Activated T-cell treated with anti-CD3 and anti-CD28 coated beads for 1 hour (primary cell): ENCODE data around the gene STT3A.

Source experiments
- DNase-seq: peaks from one replicate; pipeline ENCODE4 v3.0.0-alpha.2; 2020; ENCODE audit warnings: low read depth

Gene STT3A

DNA sequence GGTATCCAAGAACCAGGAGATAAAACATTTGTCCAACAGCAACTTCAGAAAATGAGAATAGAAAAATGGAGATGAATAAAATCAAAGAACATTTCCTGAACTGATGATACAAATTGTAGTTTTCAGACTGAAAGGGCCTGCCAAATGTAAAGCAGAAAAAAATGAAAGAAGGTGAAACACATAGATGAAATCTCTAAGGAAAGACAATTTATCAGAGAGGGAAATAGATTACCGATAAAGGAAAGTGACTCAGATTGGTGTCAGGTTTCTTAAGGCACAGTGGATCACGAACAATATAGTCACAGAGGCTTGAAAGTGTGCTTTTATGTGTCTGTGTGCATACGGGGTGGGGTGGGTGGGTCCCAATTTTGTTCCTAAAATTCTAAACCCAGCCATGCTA, 4.1 kb upstream of the STT3A start:
- DNase-seq, result no peak

DNA sequence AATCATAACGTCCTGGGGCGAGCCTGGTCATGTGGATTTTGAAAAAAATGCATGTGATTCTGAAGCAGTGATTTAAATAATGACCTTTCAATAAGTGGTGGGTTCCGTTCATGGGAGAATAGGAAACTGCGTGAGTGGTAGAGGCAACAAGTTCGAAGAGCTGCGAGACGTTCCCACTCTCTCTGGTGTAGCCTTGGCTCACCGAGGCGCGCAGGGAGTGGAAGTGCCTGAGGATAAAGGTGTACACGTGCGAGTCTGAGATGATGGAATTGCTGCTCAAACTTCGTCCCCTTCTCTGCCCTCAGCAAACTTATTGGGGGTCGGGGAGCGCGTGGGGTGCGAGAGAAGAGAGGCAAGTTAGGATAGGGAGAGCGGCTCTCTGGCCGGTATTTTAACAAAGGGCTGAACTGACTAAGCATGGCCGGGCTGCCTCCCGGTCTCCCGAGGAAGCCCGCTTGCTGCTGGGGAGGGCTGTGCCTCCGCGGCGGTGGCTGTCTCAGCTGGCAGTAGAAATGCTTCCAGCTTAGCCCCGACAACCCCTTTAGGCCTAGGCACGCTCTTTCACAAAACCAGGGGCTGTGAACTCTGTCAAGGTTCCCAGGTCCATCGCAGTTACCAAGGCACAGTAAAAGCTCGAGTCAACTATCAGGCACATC, 875 bp upstream of the STT3A start:
- DNase-seq, result peak; percentile 24

DNA sequence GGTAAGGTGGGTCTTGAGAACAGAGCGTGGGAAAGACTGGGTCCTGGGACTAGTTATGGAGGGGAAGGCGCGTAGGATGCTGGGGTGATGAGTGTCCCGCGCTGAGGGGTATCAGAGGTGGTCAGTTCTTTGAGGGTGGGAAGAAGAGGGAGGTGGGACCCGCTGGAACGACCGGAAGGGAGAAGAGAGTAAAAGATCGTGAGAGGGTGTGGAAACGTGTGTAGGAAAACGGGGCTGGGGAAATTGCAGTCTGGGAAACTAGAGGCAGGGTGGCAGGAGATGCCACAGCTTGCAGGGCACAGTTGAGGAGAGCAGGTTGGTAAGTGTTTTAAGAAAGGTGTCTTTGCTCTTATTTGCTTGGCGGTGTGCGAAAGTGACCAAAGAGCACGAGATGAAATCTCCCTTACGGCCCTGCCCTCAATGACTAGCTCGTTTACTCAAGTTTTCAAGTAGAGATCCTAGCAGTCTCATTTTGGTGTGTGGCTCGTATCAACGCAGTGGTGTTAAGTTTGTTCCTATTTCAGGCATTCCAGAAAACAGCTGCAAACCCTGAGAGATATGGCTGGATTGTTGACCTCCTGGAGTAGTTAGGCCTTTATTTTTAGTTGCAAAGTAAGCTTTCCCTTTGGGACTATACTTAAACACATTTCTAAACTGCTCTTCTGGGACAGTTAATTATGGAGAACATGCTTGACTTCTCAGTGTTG, 615 bp downstream of the STT3A start:
- no peak for DNase-seq

DNA sequence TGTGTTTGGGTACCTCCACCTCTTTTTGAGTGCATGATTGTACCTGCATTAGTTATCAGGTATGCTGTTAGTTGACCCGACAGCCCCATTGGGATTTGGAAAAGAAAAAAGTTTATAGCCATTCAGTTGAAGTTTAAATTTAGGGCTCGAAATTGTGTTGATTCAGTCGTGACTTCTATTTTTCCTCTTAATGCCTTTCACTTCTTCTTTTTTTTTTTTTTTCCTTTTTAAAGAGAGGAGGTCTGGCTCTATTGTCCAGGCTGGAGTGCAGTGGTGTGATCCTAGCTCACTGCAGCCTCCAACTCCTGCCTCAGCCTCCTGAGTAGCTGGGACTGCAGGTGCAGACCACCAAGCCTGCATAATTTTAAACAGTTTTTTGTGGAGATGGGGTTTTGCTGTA, 2.3 kb downstream of the STT3A start:
- no peak for DNase-seq

DNA sequence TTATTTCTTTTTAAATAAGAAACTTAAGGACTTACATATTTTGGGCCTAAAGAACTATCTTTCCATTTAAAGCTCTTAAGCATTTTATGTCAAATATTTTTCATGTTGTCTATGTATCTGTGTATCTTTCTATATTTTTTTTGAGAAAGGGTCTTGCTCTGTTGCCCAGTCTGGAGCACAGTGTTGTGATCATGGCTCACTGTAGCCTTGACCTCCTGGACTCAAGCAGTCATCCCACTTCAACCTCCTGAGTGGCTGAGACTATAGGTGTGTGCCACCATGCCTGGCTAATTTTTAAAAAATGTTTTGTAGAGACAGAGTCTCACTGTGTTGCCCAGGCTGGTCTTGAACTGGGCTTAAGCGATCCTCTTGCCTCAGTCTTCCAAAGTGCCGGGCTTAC, 8.0 kb downstream of the STT3A start:
- DNase-seq, result no peak

DNA sequence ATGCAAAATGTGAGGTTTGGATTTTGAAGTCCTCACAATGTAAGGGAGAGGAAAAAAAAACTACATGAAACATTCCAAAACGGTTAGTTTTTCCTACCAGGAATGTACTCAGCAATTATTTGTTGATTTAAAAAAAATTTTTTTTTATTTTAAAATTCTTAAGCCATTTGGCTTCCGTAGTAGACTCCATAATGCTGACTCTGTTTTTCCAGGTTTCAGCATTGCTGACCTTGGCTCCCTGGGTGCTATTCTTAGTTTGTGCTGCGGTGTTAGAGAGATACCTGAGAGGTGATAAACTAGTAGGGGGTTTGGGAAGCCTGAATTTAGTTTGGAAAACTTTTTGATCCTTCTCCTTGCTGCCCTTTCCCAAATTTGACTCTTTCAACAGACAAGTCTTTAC, 10.6 kb downstream of the STT3A start:
- no peak for DNase-seq

DNA sequence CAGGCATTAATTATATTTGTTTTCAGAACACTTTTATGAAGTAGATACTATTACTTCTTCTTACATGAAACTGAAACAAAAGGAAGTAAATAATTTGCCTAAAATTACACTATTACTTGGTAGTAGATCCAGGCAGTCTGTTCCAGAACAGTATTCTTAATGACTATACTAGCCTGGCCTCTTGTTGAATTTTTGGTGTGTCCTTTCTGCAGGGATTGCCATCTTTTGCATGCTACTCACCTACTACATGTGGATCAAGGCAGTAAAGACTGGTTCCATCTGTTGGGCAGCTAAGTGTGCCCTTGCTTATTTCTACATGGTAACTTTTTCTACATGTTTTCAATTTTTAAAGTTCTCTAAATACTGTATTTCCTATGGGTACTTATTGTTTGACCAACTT, 12.8 kb downstream of the STT3A start:
- no peak for DNase-seq

DNA sequence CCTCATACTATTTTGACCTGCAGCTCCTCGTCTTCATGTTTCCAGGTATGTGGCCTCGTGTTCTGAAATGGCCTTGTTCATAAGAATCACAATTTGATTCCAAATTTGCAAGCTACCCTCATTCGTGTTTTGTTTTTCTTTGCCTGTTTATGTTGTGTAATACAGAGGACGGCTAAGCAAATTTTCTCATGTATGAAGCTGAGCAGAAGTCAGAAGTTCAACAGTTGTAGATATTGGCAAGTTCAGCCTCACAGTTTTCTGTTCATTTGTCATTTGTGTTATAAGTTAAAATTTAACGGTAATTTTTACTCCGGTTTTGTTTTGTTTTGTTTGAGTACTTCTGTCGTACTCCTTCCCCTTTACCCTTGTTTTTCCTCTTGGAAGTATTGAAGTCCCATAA, 16.9 kb downstream of the STT3A start:
- no peak for DNase-seq

DNA sequence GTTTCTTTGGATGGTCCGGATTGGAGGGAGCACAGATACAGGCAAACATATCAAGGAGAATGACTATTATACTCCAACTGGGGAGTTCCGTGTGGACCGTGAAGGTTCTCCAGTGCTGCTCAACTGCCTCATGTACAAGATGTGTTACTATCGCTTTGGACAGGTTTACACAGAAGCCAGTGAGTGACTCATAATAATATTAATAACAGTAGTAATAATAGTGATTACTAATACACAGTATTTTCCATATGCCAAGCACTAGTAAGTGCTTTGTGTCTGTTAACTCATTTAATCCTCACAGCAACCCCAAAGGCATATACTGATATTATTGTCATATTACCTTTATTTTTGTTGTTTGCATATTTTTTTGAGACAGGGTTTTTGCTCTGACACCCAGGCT, 25.7 kb downstream of the STT3A start:
- DNase-seq, result no peak

DNA sequence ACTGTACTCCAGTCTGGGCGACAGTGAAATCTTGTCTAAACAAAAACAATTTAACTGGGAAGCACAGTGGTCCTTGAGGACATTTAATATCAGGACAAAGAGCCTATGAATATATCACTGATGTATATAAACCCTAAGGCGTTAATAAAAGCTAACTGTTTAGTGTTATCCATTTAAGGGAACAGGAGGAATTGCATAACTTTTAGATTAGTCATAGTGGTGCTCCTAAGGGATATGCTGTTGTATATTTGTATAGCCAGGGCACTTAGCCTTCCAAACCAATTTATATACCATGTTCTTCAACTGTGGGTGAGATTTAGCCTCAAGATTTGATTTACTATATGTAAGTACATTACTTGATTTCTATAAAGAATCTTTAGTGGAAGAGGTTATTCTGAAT, 29.3 kb downstream of the STT3A start:
- DNase-seq, result no peak

DNA sequence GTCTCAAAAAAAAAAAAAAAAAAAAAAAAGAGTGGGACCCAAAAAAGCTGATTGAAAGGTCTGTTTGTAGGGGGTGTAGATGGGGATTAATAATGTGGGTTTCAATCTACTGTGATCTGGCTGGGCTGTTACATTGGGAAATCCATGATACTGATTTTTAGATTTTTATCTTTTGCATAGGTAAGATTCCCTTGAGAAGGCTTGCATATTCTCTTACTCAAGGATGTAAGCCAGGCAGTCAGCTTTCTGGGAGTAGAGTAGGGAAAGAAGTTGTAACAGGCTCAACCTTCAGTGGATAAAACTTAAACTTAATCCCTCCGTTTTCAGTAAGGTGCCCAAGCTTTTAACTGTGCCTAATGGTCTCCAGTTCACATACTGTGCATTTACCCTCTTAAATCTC, 30.4 kb downstream of the STT3A start:
- no peak for DNase-seq

DNA sequence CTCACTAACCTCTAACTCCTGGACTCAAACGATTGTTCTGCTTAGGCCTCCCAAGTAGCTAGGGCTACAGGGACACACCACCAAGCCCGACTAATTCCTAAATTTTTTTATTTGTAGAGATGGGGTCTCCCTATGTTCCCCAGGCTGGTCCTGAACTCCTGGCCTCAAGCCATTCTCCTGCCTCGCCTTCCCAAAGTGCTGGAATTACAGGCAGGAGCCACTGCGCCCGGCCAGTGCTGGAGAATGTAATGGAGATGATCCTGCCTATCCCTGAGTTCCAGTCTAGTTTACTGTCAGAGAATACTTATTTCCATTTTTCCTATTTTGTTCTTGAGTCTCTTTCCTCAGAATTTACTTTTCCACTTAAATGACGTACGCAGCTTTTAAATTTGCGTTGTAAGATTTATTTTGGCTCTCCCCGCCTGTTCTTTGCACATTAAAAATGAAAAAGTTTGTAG, 32.1 kb downstream of the STT3A start, which contains the start of gene CHEK1:
CHEK1 (plus strand) TSS at position 408 of the 458 bp plus-strand sequence. CDS start 1,606 bp downstream, outside the sequence.
- DNase-seq, result no peak

DNA sequence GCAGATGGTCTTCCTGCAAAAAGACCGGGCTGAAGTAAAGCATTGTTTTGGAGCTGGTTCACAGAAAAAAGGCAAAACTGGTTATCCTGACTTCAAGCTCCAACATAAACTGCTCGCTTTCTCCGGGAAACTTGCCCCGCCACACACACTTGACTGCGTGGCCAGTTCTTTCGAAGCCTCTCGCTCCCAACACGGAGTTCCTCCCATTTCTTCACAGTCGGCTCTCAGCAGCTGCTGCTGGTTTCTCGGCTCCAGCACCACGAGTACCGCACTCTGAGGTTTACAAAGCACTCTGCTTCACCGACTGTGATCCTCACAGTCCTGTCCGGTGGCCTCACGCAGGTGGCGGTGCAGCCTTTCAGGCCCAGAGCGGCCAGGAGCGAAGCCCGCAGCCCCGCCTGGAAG, 32.6 kb downstream of the STT3A start:
- no peak for DNase-seq

DNA sequence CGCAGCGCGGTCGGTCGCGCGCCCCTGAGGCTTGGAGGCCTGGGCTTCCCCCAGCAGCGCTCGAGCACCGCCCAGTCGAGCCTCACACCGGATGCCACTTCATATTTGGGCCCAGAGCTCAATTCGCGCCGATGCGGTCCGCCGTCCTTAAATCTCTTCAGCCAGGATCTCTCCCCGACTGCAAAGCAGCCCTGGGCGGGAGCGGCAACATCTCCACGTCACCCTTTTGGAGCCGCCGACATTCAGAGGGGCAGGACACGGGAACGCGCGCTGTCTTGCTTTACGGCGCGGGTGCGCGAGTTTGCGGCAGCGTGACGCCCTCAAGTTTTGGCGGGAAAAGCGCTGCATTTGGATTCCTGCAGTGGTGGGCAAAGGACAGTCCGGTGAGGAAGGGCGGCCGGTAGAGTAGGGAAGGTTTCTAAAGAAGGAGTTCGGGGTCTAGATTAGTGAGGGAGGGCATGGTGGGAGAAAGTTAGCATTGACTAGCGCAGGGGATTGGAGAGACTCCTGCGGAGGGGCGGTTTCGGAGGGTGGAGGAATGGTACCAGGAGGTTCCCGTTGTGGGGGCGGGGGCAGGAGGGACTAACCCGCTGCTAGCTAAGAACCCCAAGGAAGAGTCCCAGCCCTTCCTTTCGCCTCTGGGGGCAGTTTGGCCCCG, 33.1 kb downstream of the STT3A start:
- peak; percentile 73 for DNase-seq

DNA sequence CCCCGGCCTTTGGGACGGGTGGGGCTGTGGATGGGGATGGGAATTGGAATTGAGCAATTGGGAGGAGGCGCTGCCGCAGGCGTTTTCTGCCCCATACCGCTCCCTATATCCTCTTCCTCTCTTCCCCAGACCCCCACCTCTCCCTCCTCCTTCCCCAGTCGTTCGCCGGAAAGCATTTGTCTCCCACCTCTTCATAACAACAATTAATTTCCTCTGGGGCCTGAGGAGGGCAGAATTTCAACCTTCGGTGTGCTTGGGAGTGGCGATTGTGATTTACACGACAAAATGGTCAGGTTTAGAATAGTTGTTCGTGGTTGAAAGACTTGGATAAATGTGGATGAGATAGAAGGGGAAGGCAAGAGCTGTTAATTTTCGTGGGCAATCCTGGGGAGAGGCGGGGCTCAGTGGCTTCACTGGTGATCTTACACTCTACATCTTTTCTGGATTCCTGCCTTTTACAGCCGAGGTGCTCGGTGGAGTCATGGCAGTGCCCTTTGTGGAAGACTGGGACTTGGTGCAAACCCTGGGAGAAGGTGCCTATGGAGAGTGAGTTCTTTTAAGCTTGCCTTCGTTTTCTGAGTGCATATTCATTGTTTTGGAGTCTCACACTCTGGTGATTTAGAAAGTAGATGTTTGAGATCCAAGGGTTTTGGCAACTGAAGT, 33.8 kb downstream of the STT3A start:
- no peak for DNase-seq

DNA sequence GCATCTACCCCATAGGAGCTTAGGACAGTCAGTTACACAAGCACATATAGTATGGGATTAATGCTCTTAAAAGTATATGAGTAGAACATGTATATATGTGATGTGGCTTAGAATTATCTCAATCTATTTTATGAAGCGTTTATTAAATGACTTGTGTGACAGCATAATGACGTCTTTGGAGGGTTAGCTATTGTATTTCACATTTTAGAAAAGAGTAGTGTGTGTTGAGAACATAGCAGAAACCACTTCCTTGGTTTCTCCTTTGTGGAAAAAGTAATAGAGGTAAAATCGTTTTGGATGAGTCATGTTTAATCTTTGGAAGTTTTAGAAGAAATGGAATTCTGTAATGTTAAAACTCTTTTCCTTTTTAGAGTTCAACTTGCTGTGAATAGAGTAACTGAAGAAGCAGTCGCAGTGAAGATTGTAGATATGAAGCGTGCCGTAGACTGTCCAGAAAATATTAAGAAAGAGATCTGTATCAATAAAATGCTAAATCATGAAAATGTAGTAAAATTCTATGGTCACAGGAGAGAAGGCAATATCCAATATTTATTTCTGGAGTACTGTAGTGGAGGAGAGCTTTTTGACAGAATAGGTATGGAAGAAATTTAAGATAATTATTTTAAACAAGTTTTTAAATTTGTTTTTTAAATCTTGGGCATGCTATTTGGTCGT, 34.7 kb downstream of the STT3A start:
- DNase-seq, result no peak

DNA sequence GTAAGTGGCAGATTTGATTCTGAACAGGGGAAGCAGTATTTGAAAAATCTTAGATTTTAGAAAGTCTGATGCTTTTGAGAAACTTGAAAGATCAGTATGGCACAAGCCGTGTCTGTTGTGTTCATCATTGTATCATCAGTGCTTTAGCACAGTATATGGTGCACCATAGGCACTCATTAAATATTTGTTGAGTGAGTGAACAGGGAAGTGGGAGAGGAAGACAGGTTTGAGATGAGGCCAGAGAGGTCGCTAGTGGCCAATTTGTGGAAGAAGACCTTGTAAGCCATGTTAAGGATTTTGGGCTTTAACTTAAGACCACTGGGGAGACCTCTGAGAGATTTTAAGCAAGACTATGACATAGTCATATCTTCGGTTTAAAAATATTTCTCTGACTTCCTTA, 45.2 kb downstream of the STT3A start:
- no peak for DNase-seq

DNA sequence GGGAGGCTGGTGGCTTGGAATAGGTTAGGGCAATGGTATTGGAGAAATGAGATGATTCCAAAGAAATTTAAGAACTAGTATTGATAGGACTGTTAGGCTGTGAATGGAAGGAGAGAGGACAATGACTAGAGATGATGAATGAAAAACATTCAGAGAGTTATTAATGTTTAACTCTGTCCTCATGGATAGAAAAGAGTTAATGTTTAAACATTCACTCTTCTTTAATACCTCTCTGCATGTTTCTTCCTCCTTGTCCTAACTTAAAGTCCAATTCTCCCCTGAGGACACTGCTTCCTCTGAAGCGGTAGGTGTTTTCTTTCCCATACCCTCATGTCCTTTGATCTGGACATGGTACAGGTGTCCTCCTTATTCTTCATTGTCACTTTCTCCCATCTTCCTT, 45.7 kb downstream of the STT3A start:
- no peak for DNase-seq

DNA sequence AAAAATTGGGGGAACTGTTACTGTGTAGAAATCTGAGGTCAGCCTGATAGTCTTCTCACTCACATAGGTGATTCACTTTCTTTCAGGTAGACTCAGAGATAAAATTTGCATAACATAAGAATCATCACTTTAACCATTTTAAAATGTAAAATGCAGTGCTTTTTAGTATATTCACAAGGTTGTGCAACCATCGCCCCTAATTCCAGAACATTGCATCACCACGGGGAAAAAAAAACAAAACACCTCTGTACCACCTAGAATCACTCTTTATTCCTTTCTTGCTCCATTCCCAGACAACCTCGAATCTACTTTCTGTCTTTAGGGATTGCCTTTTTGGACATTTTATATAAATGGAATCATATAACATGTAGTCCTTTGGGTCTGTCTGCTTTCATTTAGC, 53.2 kb downstream of the STT3A start:
- no peak for DNase-seq

DNA sequence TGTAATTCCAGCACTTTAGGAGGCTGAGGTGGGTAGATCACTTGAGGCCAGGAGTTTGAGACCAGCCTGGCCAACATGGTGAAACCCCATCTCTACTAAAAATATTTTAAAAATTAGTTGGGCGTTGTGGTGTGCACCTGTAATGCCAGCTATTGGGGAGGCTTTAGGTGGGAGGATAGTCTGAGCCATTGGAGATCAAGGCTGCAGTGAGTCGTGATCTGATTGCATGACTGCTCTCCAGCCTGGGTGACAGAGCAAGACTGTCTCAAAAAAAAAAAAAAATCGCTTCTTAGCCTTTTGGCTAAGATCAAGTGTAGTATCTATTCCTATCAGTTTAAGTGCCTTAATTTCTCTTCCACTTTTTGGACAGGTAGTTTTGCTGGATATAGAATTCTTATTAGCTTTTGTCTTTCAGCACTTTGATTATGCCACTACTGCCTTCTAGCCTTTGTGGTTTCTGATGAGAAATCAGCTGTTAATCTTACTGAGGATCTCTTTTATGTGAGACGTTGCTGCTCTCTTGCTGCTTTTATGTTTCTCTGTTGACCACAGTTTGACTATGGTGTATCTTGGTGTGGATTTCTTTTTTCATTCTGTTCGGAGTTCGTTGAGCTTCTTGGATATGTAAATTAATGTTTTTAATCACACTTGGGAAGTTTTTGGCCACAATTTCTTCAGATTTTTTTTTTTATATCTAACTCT, 57.0 kb downstream of the STT3A start:
- no peak for DNase-seq

DNA sequence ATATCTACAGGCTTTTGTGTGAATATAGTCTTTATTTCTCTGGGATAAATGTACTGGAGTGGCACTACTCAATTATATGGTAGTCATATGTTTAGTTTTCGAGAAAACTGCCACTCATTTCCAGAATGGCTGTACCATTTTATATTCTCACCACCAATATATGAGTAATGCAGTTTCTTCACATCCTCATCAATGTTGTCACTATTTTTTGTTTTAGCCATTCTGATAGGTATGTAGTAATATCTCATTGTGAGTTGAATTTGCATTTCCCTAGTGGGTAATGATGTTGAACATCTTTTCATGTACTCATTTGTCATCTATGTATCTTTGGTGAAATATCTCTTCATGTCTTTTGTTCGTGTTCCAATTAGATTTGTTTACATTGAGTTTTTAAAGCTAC, 70.0 kb downstream of the STT3A start:
- no peak for DNase-seq

DNA sequence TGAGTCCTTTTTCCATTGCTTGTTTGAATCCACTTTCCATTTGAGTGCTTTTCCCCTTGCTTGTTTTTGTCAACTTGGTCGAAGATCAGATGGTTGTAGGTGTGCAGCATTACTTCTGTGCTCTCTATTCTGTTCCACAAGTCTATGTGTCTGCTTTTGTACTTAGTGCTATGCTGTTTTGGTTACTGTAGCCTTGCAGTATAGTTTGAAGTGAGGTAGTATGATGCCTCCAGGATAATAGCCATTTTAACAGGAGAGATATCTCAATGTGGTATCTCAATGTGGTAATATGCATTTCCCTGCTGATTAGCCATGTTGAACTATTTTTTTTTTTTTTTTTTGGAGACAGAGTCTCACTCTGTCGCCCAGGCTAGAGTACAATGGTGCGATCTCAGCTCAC, 71.3 kb downstream of the STT3A start:
- no peak for DNase-seq
